ENCODE data around the gene KLHDC10.

- TF ChIP-seq CTCF (IDR thresholded peaks at IDR 0.05; ENCODE audit: low read depth, low read length) (no peak), EZH2phosphoT487 (IDR thresholded peaks at IDR 0.05; ENCODE audit: low read depth) (no peak)
Measured at GRCh38 chr7:130087364-130087763, 17.0 kb downstream of the KLHDC10 start.
